ENCODE data around the gene RPSA. TPM values are rescaled to one million over a fixed set of nuclear protein-coding genes. Genes with fewer than 3 reads are reported as not detected.

RPSA gene
- total RNA-seq (1,000 to 10,000 TPM in 1 of 2 donors, 100 to 1,000 TPM in 1; 657 to 1,053 TPM), polyA plus RNA-seq (1,000 to 10,000 TPM; 1,464 to 1,968 TPM)
- long read RNA-seq, donor 1, transcript RPSA-207 (5 exons, 1,227 nt), result minor isoform, 13 of 1,205 reads
- long read RNA-seq, donor 1, transcript RPSA-206 (3 exons, 596 nt), result minor isoform, 18 of 1,205 reads
- long read RNA-seq, donor 1, transcript RPSA-201 (7 exons, 1,171 nt), result major isoform, 851 of 1,205 reads
- long read RNA-seq, donor 1, transcript RPSA-205 (2 exons, 622 nt), result minor isoform, 8 of 1,205 reads
- long read RNA-seq, donor 1, partial matches to known transcripts, result 191 of 1,205 reads
- long read RNA-seq, donor 1, other reads (novel, unspliced or antisense), result 117 of 1,205 reads
- long read RNA-seq, donor 2, transcript RPSA-201 (7 exons, 1,171 nt), result major isoform, 193 of 298 reads
- long read RNA-seq, donor 2, transcript RPSA-205 (2 exons, 622 nt), result minor isoform, 9 of 298 reads
- long read RNA-seq, donor 2, transcript RPSA-206 (3 exons, 596 nt), result minor isoform, 8 of 298 reads
- long read RNA-seq, donor 2, transcript RPSA-207 (5 exons, 1,227 nt), result minor isoform, 5 of 298 reads
- long read RNA-seq, donor 2, partial matches to known transcripts, result 66 of 298 reads
- long read RNA-seq, donor 2, other reads (novel, unspliced or antisense), result 15 of 298 reads
- long read RNA-seq, donor 3, transcript RPSA-206 (3 exons, 596 nt), result minor isoform, 11 of 644 reads
- long read RNA-seq, donor 3, transcript RPSA-207 (5 exons, 1,227 nt), result minor isoform, 9 of 644 reads
- long read RNA-seq, donor 3, transcript RPSA-205 (2 exons, 622 nt), result minor isoform, 11 of 644 reads
- long read RNA-seq, donor 3, transcript RPSA-201 (7 exons, 1,171 nt), result major isoform, 482 of 644 reads
- long read RNA-seq, donor 3, partial matches to known transcripts, result 72 of 644 reads
- long read RNA-seq, donor 3, other reads (novel, unspliced or antisense), result 55 of 644 reads
- long read RNA-seq, donor 4, transcript RPSA-205 (2 exons, 622 nt), result minor isoform, 8 of 501 reads
- long read RNA-seq, donor 4, transcript RPSA-207 (5 exons, 1,227 nt), result minor isoform, 8 of 501 reads
- long read RNA-seq, donor 4, transcript RPSA-201 (7 exons, 1,171 nt), result major isoform, 347 of 501 reads
- long read RNA-seq, donor 4, transcript RPSA-206 (3 exons, 596 nt), result minor isoform, 17 of 501 reads
- long read RNA-seq, donor 4, partial matches to known transcripts, result 85 of 501 reads
- long read RNA-seq, donor 4, other reads (novel, unspliced or antisense), result 33 of 501 reads
- long read RNA-seq, donor 5, transcript RPSA-206 (3 exons, 596 nt), result minor isoform, 20 of 949 reads
- long read RNA-seq, donor 5, transcript RPSA-205 (2 exons, 622 nt), result minor isoform, 10 of 949 reads
- long read RNA-seq, donor 5, transcript RPSA-207 (5 exons, 1,227 nt), result minor isoform, 9 of 949 reads
- long read RNA-seq, donor 5, transcript RPSA-201 (7 exons, 1,171 nt), result major isoform, 618 of 949 reads
- long read RNA-seq, donor 5, partial matches to known transcripts, result 186 of 949 reads
- long read RNA-seq, donor 5, other reads (novel, unspliced or antisense), result 102 of 949 reads

- H3K9me3 ChIP-seq (ENCODE audit: control insufficient read depth in 4 of 4, insufficient read depth in 3 of 4, low read length in 3 of 4), result no peaks in the 10 kb centered on the region
- DNase-seq (peak; percentile 96 to 99 (median 97)), ATAC-seq (ENCODE audit: insufficient read depth, low FRiP score) (peak; percentile 93)
- peak; percentile 31 for TF ChIP-seq CTCF (IDR thresholded peaks at IDR 0.05; ENCODE audit: control extremely low read depth, extremely low read depth)
- H3K4me1 ChIP-seq (ENCODE audit: control insufficient read depth in 5 of 5, insufficient read depth in 5 of 5, low read length in 5 of 5), result peaks cover 0 to 17% (median 7%) of the 10 kb centered on the region in 5 donors
- H3K27ac ChIP-seq (ENCODE audit: low read depth in 1 of 2, low read length in 1 of 2), result peak within 1 kb of the TSS; percentile 91 to 96
- H3K9ac ChIP-seq (ENCODE audit: insufficient read depth in 1 of 2, low read length in 2 of 2), result peak within 1 kb of the TSS; percentile 63 to 85
- WGBS, 2 donors, result 0% methylated on average over 56 to 63 of the region's 63 CpGs
- H3K27me3 ChIP-seq (ENCODE audit: control insufficient read depth in 3 of 3, insufficient read depth in 3 of 3, low read length in 2 of 3), result no peaks in the 10 kb centered on the region
- H3K4me3 ChIP-seq, result peak within 1 kb of the TSS; percentile 83
- peaks cover 15 to 26% (median 19%) of the 10 kb centered on the region in 4 donors for H3K36me3 ChIP-seq (ENCODE audit: control insufficient read depth in 4 of 4, insufficient read depth in 4 of 4, low read length in 4 of 4)
Observed at GRCh38 chr3:39406368-39407258, at the start of gene RPSA. RPSA (plus strand) TSS chr3:39406720; CDS start chr3:39407654, 934 bp downstream.

GRCh38 chr3:39358333-39358732 is 48.2 kb upstream of the RPSA start:
- TF ChIP-seq CTCF (IDR thresholded peaks at IDR 0.05; ENCODE audit: control extremely low read depth, extremely low read depth), result no peak
- ATAC-seq (ENCODE audit: insufficient read depth, low FRiP score), result no peak

More at GRCh38 chr3:39358333-39358732, 48.2 kb upstream of the RPSA start:
- WGBS, 2 donors, result 70 to 75% methylated on average over 3 of the region's 3 CpGs
- no peak overlapping the region for H3K9ac ChIP-seq (ENCODE audit: insufficient read depth in 1 of 2, low read length in 2 of 2)
- no peak for DNase-seq
- no peaks in the 10 kb centered on the region for H3K27me3 ChIP-seq (ENCODE audit: control insufficient read depth in 3 of 3, insufficient read depth in 3 of 3, low read length in 2 of 3)
- peaks cover 0 to 2% (median 0%) of the 10 kb centered on the region in 4 donors for H3K9me3 ChIP-seq (ENCODE audit: control insufficient read depth in 4 of 4, insufficient read depth in 3 of 4, low read length in 3 of 4)
- H3K27ac ChIP-seq (ENCODE audit: low read depth in 1 of 2, low read length in 1 of 2), result no peak overlapping the region
- no peaks in the 10 kb centered on the region for H3K36me3 ChIP-seq (ENCODE audit: control insufficient read depth in 4 of 4, insufficient read depth in 4 of 4, low read length in 4 of 4)
- H3K4me3 ChIP-seq, result no peak overlapping the region
- peaks cover 0 to 7% (median 0%) of the 10 kb centered on the region in 5 donors for H3K4me1 ChIP-seq (ENCODE audit: control insufficient read depth in 5 of 5, insufficient read depth in 5 of 5, low read length in 5 of 5)
